Neural progenitor cell (in vitro differentiated cells): Measurements from ENCODE around the gene MACROD2. TPM values are rescaled to one million over a fixed set of nuclear protein-coding genes. Genes with fewer than 3 reads are reported as not detected.
A peak's percentile ranks its signal among the peaks of the same experiment; 100 is the strongest.
"Not testable (repeated sequence)": the region's sequence is repeated elsewhere in the genome, so short reads cannot be mapped to it uniquely, and the experiment has no call there.

Source experiments
- DNase-seq: peaks from one replicate; pipeline ENCODE4 v3.0.0-alpha.2; 2016; ENCODE audit warnings: low spot score
- H2AFZ ChIP-seq: fragments of 200-600 bp; sonication (generic); replicated peaks from 2 replicates; pipeline ENCODE4 v1.6.1; 2016; ENCODE audit warnings: antibody characterized with exemption
- H3F3A ChIP-seq: fragments of 200-600 bp; sonication (generic); 2 replicates; pipeline ENCODE4 v1.6.1; 2016; ENCODE audit warnings: antibody characterized with exemption, low read depth
- H3K27ac ChIP-seq: fragments of 200-600 bp; sonication (generic); 2 replicates; pipeline ENCODE4 v1.5.1; 2016; ENCODE audit warnings: mild to moderate bottlenecking
- H3K27me3 ChIP-seq: fragments of 200-600 bp; sonication (generic); 2 replicates; pipeline ENCODE4 v1.6.1; 2016; ENCODE audit warnings: mild to moderate bottlenecking, moderate library complexity
- H3K36me3 ChIP-seq: fragments of 200-600 bp; sonication (generic); 2 replicates; pipeline ENCODE4 v1.5.1; 2016
- H3K4me1 ChIP-seq: fragments of 200-600 bp; sonication (generic); 2 replicates; pipeline ENCODE4 v1.6.1; 2016; ENCODE audit warnings: mixed run types
- H3K4me2 ChIP-seq: fragments of 200-600 bp; sonication (generic); 2 replicates; pipeline ENCODE4 v1.6.1; 2016
- H3K4me3 ChIP-seq: fragments of 200-600 bp; sonication (generic); 2 replicates; pipeline ENCODE4 v1.5.1; 2016
- H3K79me2 ChIP-seq: fragments of 200-600 bp; sonication (generic); 2 replicates; pipeline ENCODE4 v1.6.1; 2016; ENCODE audit warnings: low read depth
- H3K9ac ChIP-seq: fragments of 200-600 bp; sonication (generic); 2 replicates; pipeline ENCODE4 v1.6.1; 2016
- H3K9me3 ChIP-seq: fragments of 200-600 bp; sonication (generic); 2 replicates; pipeline ENCODE4 v1.5.1; 2016; ENCODE audit warnings: low read depth
- H4K20me1 ChIP-seq: fragments of 200-600 bp; sonication (generic); 2 replicates; pipeline ENCODE4 v1.6.1; 2016; ENCODE audit warnings: low read depth
- H3K27ac Mint-ChIP-seq: 3 replicates; pipeline ENCODE4 v1.8.0; 2021; ENCODE audit warnings: mixed read lengths
- H3K27me3 Mint-ChIP-seq: 2 replicates; pipeline ENCODE4 v1.8.0; 2022; ENCODE audit warnings: low read depth, mild to moderate bottlenecking, inconsistent platforms, moderate library complexity, mixed read lengths; ENCODE audit not compliant: insufficient read depth
- H3K36me3 Mint-ChIP-seq: 3 replicates; pipeline ENCODE4 v1.8.0; 2021; ENCODE audit warnings: mixed read lengths
- H3K4me1 Mint-ChIP-seq: 3 replicates; pipeline ENCODE4 v1.8.0; 2021; ENCODE audit warnings: mixed read lengths
- H3K4me3 Mint-ChIP-seq: 3 replicates; pipeline ENCODE4 v1.8.0; 2021; ENCODE audit warnings: mild to moderate bottlenecking, moderate library complexity, mixed read lengths
- H3K9me3 Mint-ChIP-seq: 3 replicates; pipeline ENCODE4 v1.8.0; 2020; ENCODE audit warnings: mixed read lengths
- CTCF ChIP-seq: fragments of 200-600 bp; sonication (generic); IDR thresholded peaks from 2 replicates; pipeline ENCODE4 v1.5.1; 2017; ENCODE audit warnings: antibody characterized with exemption, mild to moderate bottlenecking
- EZH2 ChIP-seq: fragments of 200-600 bp; sonication (generic); IDR thresholded peaks from 2 replicates; pipeline ENCODE4 v1.6.1; 2017; ENCODE audit warnings: antibody characterized with exemption, mild to moderate bottlenecking, moderate library complexity
- EZH2phosphoT487 ChIP-seq: fragments of 200-600 bp; sonication (generic); IDR thresholded peaks from 2 replicates; pipeline ENCODE4 v1.6.1; 2017; ENCODE audit warnings: antibody characterized with exemption
- total RNA-seq: library from RNA; depleted of rRNA; stranded (reverse); fragments of >200 nt; gene quantifications from 2 replicates; pipeline ENCODE4 v1.2.3, GENCODE V29; 2015; ENCODE audit warnings: low replicate concordance

Gene MACROD2
- total RNA-seq, 1 donor from 2014 or later, result 11.9 TPM

- H4K20me1 ChIP-seq, result no peaks in the 10 kb centered on the region
- no peak overlapping the region for H3K9ac ChIP-seq
- DNase-seq, result no peak
- no peaks in the 10 kb centered on the region for H3K4me1 ChIP-seq
- H3K27ac ChIP-seq, result no peak overlapping the region
- H3K79me2 ChIP-seq, result no peaks in the 10 kb centered on the region
- H3F3A ChIP-seq, result no peaks in the 10 kb centered on the region
- H3K9me3 ChIP-seq, result no peaks in the 10 kb centered on the region
- H3K4me1 Mint-ChIP-seq, result no peaks in the 10 kb centered on the region
- no peak overlapping the region for H3K4me3 Mint-ChIP-seq
- no peaks in the 10 kb centered on the region for H3K27me3 ChIP-seq
- no peak overlapping the region for H3K27ac Mint-ChIP-seq
- H2AFZ ChIP-seq, result no peak overlapping the region
- no peaks in the 10 kb centered on the region for H3K36me3 ChIP-seq
- peaks cover 1% of the 10 kb centered on the region for H3K36me3 Mint-ChIP-seq
- TF ChIP-seq CTCF (no peak), EZH2phosphoT487 (no peak), EZH2 (no peak)
- peaks cover 7% of the 10 kb centered on the region for H3K9me3 Mint-ChIP-seq
- no peak overlapping the region for H3K4me3 ChIP-seq
- H3K4me2 ChIP-seq, result no peak overlapping the region
- peaks cover 3% of the 10 kb centered on the region for H3K27me3 Mint-ChIP-seq
These were observed 459.0 kb downstream of the MACROD2 start for GRCh38 chr20:14454296-14454695.

- DNase-seq, H3K27me3 ChIP-seq, H3K9me3 ChIP-seq, H3K4me1 Mint-ChIP-seq, H3K79me2 ChIP-seq, H3K4me2 ChIP-seq, H3K27ac Mint-ChIP-seq, H3K9ac ChIP-seq, H3K27ac ChIP-seq, H2AFZ ChIP-seq, H3K36me3 ChIP-seq, H3F3A ChIP-seq, H3K4me3 Mint-ChIP-seq, H3K36me3 Mint-ChIP-seq, H3K27me3 Mint-ChIP-seq, H4K20me1 ChIP-seq, H3K4me3 ChIP-seq: not testable (repeated sequence)
- peaks cover 18% of the 10 kb centered on the region for H3K4me1 ChIP-seq
- H3K9me3 Mint-ChIP-seq, result peaks cover 31% of the 10 kb centered on the region
These were observed 471.9 kb downstream of the MACROD2 start for GRCh38 chr20:14467104-14467827.

- H3K79me2 ChIP-seq, result no peaks in the 10 kb centered on the region
- peak; percentile 57 for DNase-seq
- Mint-ChIP-seq H3K4me1 (peaks cover 2% of the 10 kb centered on the region), H3K27me3 (peaks cover 2% of the 10 kb centered on the region), H3K4me3 (no peak overlapping the region), H3K36me3 (peaks cover 1% of the 10 kb centered on the region), H3K9me3 (peaks cover 22% of the 10 kb centered on the region), H3K27ac (no peak overlapping the region)
- H2AFZ ChIP-seq, result peak overlapping the region; percentile 59
- TF ChIP-seq EZH2 (no peak), CTCF (no peak), EZH2phosphoT487 (no peak)
- no peaks in the 10 kb centered on the region for H4K20me1 ChIP-seq
- H3F3A ChIP-seq, result peaks cover 5% of the 10 kb centered on the region
- H3K9ac ChIP-seq, result no peak overlapping the region
- no peaks in the 10 kb centered on the region for H3K9me3 ChIP-seq
- peaks cover 21% of the 10 kb centered on the region for H3K4me1 ChIP-seq
- peak overlapping the region; percentile 58 for H3K4me2 ChIP-seq
- no peaks in the 10 kb centered on the region for H3K27me3 ChIP-seq
- H3K36me3 ChIP-seq, result no peaks in the 10 kb centered on the region
- H3K27ac ChIP-seq, result no peak overlapping the region
- H3K4me3 ChIP-seq, result no peak overlapping the region
These were observed 475.0 kb downstream of the MACROD2 start for GRCh38 chr20:14470231-14470899.
